ENCODE results near the gene OSBP2.

OSBP2 gene

GRCh38 chr22:30680991-30681770, 13.5 kb upstream of the OSBP2 start:
- no peak for TF ChIP-seq CTCF (conservative IDR thresholded peaks at IDR 0.05; ENCODE audit: low read depth, low read length)
- DNase-seq (ENCODE audit: low read depth), result no peak
- H3K4me3 ChIP-seq (ENCODE audit: low read length), result no peak overlapping the region

- TF ChIP-seq CTCF (conservative IDR thresholded peaks at IDR 0.05; ENCODE audit: low read depth, low read length), result no peak
- H3K4me3 ChIP-seq (ENCODE audit: low read length), result no peak overlapping the region
- no peak for DNase-seq (ENCODE audit: low read depth)
These were observed 12.8 kb upstream of the OSBP2 start for GRCh38 chr22:30681831-30682230.

- TF ChIP-seq CTCF (conservative IDR thresholded peaks at IDR 0.05; ENCODE audit: low read depth, low read length), result no peak
- no peak overlapping the region for H3K4me3 ChIP-seq (ENCODE audit: low read length)
- no peak for DNase-seq (ENCODE audit: low read depth)
These were observed 9.5 kb upstream of the OSBP2 start for GRCh38 chr22:30685178-30685577.

- no peak for TF ChIP-seq CTCF (conservative IDR thresholded peaks at IDR 0.05; ENCODE audit: low read depth, low read length)
- no peak overlapping the region for H3K4me3 ChIP-seq (ENCODE audit: low read length)
- DNase-seq (ENCODE audit: low read depth), result no peak
These were observed 7.3 kb upstream of the OSBP2 start for GRCh38 chr22:30687358-30687757.

GRCh38 chr22:30689622-30690021, 5.1 kb upstream of the OSBP2 start:
- H3K4me3 ChIP-seq (ENCODE audit: low read length), result no peak overlapping the region
- TF ChIP-seq CTCF (conservative IDR thresholded peaks at IDR 0.05; ENCODE audit: low read depth, low read length), result no peak
- DNase-seq (ENCODE audit: low read depth), result no peak

- no peak for DNase-seq (ENCODE audit: low read depth)
- no peak overlapping the region for H3K4me3 ChIP-seq (ENCODE audit: low read length)
- no peak for TF ChIP-seq CTCF (conservative IDR thresholded peaks at IDR 0.05; ENCODE audit: low read depth, low read length)
These were observed 3.5 kb upstream of the OSBP2 start for GRCh38 chr22:30691204-30691603.

GRCh38 chr22:30694171-30694639, 469 bp upstream of the OSBP2 start:
- H3K4me3 ChIP-seq (ENCODE audit: low read length), result peak overlapping the region; percentile 64
- no peak for TF ChIP-seq CTCF (conservative IDR thresholded peaks at IDR 0.05; ENCODE audit: low read depth, low read length)
- DNase-seq (ENCODE audit: low read depth), result peak; percentile 18
